WERI-Rb-1 (cell line): Measurements from ENCODE around the gene PPARA.
"Not testable (repeated sequence)": the region's sequence is repeated elsewhere in the genome, so short reads cannot be mapped to it uniquely, and the experiment has no call there.

Experiments used
- DNase-seq: peaks from one replicate; pipeline ENCODE4 v3.0.0-alpha.2; 2020
- H3K27ac ChIP-seq: fragments of 250-450 bp; sonication (Bioruptor Pico); 2 replicates; pipeline ENCODE4 v1.5.1; 2020; ENCODE audit warnings: mild to moderate bottlenecking, moderate library complexity
- H3K27me3 ChIP-seq: fragments of 250-450 bp; sonication (Bioruptor Pico); 2 replicates; pipeline ENCODE4 v1.5.1; 2021; ENCODE audit warnings: mild to moderate bottlenecking, low read depth, moderate library complexity; ENCODE audit not compliant: insufficient read depth, severe bottlenecking
- H3K36me3 ChIP-seq: fragments of 250-450 bp; sonication (Bioruptor Pico); 2 replicates; pipeline ENCODE4 v1.5.1; 2020; ENCODE audit warnings: mild to moderate bottlenecking, moderate library complexity
- H3K4me3 ChIP-seq: 2 replicates; pipeline ENCODE4 v1.5.1; 2011; ENCODE audit warnings: low read depth, mild to moderate bottlenecking, control low read depth, low read length
- H3K9me3 ChIP-seq: fragments of 250-450 bp; sonication (Bioruptor Pico); 2 replicates; pipeline ENCODE4 v1.5.1; 2021; ENCODE audit warnings: mild to moderate bottlenecking, moderate library complexity; ENCODE audit not compliant: severe bottlenecking
- TF ChIP-seq, protein P1 (sequence below): IDR thresholded peaks from 2 replicates; pipeline ENCODE4 v1.5.1; 2011; ENCODE audit warnings: low read depth, mild to moderate bottlenecking, control low read depth, inconsistent platforms, low read length

Gene PPARA

DNA sequence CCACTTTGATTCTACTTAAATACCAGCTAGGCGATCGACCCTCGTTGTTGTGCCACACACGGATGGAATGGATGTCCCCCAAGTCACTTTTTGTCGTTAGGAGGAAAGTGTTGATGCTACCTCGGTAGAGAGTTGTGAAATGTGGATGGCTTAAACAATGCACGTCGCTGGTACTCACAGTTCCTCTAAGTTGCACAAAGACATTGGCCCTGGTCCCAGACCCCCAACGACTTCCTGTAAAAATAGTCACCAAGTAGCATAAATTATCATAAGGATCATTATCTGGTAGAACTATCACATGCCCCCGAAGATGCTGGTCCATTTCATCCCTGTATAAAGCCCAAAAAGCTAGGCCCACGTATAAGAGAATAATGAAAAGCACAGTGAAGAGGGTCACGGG lies 109.0 kb downstream of the PPARA start:
- Histone ChIP-seq H3K9me3 (no peaks in the 10 kb centered on the region), H3K36me3 (no peaks in the 10 kb centered on the region), H3K27me3 (no peaks in the 10 kb centered on the region), H3K27ac (no peak overlapping the region), H3K4me3 (no peak overlapping the region)
- TF ChIP-seq, protein P1, sequence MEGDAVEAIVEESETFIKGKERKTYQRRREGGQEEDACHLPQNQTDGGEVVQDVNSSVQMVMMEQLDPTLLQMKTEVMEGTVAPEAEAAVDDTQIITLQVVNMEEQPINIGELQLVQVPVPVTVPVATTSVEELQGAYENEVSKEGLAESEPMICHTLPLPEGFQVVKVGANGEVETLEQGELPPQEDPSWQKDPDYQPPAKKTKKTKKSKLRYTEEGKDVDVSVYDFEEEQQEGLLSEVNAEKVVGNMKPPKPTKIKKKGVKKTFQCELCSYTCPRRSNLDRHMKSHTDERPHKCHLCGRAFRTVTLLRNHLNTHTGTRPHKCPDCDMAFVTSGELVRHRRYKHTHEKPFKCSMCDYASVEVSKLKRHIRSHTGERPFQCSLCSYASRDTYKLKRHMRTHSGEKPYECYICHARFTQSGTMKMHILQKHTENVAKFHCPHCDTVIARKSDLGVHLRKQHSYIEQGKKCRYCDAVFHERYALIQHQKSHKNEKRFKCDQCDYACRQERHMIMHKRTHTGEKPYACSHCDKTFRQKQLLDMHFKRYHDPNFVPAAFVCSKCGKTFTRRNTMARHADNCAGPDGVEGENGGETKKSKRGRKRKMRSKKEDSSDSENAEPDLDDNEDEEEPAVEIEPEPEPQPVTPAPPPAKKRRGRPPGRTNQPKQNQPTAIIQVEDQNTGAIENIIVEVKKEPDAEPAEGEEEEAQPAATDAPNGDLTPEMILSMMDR: no peak
- no peak for DNase-seq

DNA sequence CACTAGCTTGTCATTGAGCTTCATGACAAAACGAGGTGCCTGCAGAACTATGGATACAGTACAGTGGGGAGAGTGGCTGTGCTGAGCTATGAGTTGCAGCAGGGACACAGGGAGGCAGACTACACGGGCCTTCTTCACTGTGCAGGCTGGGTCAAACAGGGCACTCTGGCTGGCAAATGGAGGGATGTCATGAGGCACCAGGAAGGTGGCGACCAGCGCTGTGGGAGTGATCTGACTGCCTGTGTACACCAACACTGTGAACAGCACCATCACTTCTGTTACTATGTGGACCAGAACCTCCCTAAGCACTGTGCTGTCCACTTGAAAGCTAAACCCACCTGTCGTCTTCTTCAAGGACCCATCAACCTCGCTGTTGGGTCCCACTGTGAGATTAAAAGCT lies 109.7 kb downstream of the PPARA start:
- Histone ChIP-seq H3K27me3 (no peaks in the 10 kb centered on the region), H3K4me3 (no peak overlapping the region), H3K9me3 (peaks cover 3% of the 10 kb centered on the region), H3K36me3 (no peaks in the 10 kb centered on the region), H3K27ac (no peak overlapping the region)
- TF ChIP-seq, protein P1: no peak
- DNase-seq: no peak

DNA sequence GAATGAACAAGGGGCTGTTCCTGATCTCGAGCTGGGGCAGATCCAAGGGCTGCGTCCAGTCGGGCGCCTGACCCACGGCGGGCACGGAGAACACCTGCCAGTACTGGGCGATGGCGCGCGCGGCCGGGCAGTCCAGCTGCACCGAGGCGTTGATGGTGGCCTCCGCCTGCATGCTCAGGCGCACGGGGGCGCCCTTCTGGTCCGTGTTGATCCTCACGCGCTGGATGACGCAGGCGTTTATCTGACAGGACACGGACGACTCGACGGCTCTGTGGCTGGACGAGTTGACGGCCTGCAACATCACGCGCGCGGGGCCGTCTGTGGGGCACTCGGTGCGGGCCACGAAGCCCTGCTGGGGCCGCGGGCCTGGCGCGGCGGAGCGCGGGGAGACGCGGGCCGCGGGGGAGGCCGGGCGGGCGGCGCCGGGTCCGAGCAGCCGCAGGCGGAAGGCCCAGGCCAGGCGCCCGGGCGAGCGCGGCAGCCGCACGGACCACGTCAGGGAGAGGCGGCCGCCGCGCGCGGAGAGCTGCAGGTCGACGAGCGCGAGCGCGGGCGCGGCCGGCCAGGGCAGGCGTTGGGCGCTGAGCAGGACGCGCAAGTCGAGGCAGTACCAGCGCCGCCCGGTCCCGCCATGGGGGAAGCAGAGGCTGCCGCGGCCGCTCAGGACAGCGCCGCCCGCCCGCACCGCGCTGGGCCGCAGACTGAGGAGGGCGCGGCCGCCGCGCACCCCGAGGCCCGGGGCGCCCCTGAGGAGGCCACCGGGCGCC lies 112.3 kb downstream of the PPARA start:
- Histone ChIP-seq H3K27me3 (no peaks in the 10 kb centered on the region), H3K4me3 (no peak overlapping the region), H3K9me3 (peaks cover 11% of the 10 kb centered on the region), H3K36me3 (no peaks in the 10 kb centered on the region), H3K27ac (no peak overlapping the region)
- DNase-seq: no peak
- TF ChIP-seq, protein P1: no peak

DNA sequence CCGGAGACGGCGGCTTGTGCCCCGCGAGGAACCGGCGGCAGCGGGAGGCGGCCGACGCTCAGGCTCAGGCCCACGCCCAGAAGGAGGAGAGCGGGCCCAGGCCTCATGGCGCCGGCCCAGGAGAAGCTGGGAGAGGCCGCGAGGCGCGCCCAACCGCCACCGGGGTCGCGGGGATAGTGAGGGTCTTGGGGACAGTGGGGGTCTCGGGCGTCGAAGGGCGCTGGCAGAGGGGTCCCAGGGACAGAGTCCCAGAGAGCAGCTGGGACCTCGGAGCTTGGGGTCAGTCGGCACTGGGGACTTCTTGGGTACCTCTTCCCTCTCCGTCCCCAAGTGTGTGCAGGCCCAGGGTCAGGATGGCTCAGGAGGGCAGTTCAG lies 112.9 kb downstream of the PPARA start, which contains the start of gene PKDREJ:
PKDREJ (minus strand) TSS at position 128 of the 375 bp plus-strand sequence; CDS start at position 107, 21 bp downstream.
- H3K4me3 ChIP-seq: no peak within 1 kb of the TSS
- no peak for DNase-seq
- H3K27ac ChIP-seq: no peak within 1 kb of the TSS
- peaks cover 11% of the 10 kb centered on the region for H3K9me3 ChIP-seq
- TF ChIP-seq, protein P1: no peak
- no peaks in the 10 kb centered on the region for H3K27me3 ChIP-seq
- no peaks in the 10 kb centered on the region for H3K36me3 ChIP-seq

DNA sequence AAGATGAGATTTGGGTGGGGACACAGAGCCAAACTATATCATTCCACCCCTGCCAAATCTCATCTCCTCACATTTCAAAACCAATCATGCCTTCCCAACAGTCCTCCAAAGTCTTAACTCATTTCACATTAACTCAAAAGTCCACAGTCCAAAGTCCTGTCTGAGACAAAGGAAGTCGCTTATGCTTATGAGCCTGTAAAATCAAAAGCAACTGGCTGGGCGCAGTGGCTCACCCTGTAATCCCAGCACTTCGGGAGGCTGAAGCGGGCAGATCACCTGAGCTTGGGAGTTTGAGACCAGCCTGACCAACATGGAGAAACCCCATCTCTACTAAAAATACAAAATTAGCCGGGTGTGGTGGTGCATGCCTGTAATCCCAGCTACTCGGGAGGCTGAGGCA lies 114.2 kb downstream of the PPARA start:
- not testable (repeated sequence) for H3K27me3 ChIP-seq, DNase-seq, H3K36me3 ChIP-seq, H3K27ac ChIP-seq, H3K4me3 ChIP-seq
- H3K9me3 ChIP-seq: peaks cover 11% of the 10 kb centered on the region

DNA sequence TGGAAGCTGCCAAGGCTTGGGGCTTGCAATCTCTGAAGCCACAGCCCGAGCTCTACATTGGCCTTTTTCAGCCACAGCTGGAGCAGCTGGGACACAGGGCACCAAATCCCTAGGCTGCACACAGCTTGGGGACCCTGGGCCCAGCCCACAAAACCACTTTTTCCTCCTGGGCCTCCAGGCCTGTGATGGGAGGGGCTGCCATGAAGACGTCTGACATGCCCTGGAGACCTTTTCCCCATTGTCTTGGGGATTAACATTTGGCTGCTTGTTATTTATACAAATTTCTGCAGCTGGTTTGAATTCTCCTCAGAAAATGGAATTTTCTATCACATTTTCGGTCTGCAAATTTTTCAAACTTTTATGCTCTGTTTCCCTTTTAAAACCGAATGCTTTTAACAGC lies 115.3 kb downstream of the PPARA start:
- H3K9me3 ChIP-seq: peaks cover 11% of the 10 kb centered on the region
- DNase-seq, H3K27me3 ChIP-seq, H3K27ac ChIP-seq, H3K36me3 ChIP-seq, H3K4me3 ChIP-seq: not testable (repeated sequence)
